ENCODE data around the gene NGEF.

- TF ChIP-seq, protein P1, sequence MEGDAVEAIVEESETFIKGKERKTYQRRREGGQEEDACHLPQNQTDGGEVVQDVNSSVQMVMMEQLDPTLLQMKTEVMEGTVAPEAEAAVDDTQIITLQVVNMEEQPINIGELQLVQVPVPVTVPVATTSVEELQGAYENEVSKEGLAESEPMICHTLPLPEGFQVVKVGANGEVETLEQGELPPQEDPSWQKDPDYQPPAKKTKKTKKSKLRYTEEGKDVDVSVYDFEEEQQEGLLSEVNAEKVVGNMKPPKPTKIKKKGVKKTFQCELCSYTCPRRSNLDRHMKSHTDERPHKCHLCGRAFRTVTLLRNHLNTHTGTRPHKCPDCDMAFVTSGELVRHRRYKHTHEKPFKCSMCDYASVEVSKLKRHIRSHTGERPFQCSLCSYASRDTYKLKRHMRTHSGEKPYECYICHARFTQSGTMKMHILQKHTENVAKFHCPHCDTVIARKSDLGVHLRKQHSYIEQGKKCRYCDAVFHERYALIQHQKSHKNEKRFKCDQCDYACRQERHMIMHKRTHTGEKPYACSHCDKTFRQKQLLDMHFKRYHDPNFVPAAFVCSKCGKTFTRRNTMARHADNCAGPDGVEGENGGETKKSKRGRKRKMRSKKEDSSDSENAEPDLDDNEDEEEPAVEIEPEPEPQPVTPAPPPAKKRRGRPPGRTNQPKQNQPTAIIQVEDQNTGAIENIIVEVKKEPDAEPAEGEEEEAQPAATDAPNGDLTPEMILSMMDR (IDR thresholded peaks at IDR 0.05 in 2 of 3, conservative IDR thresholded peaks at IDR 0.05 in 1 of 3; ENCODE audit: control insufficient read depth in 2 of 3, extremely low read depth in 1 of 3, insufficient read depth in 1 of 3, low read depth in 3 of 3, low read length in 3 of 3), result no peak
- TF ChIP-seq POLR2A (IDR thresholded peaks at IDR 0.05; ENCODE audit: low read depth, low read length), result no peak
- no peak for TF ChIP-seq TARDBP (IDR thresholded peaks at IDR 0.05; ENCODE audit: borderline replicate concordance)
- no peak for TF ChIP-seq SUZ12 (IDR thresholded peaks at IDR 0.05; ENCODE audit: unreplicated experiment)
- no peak for TF ChIP-seq SMC3 (IDR thresholded peaks at IDR 0.05; ENCODE audit: borderline replicate concordance, low read length)
- no peak for TF ChIP-seq EZH2 (IDR thresholded peaks at IDR 0.05; ENCODE audit: borderline replicate concordance, control insufficient read depth, low read depth, low read length)
- TF ChIP-seq, protein P2, sequence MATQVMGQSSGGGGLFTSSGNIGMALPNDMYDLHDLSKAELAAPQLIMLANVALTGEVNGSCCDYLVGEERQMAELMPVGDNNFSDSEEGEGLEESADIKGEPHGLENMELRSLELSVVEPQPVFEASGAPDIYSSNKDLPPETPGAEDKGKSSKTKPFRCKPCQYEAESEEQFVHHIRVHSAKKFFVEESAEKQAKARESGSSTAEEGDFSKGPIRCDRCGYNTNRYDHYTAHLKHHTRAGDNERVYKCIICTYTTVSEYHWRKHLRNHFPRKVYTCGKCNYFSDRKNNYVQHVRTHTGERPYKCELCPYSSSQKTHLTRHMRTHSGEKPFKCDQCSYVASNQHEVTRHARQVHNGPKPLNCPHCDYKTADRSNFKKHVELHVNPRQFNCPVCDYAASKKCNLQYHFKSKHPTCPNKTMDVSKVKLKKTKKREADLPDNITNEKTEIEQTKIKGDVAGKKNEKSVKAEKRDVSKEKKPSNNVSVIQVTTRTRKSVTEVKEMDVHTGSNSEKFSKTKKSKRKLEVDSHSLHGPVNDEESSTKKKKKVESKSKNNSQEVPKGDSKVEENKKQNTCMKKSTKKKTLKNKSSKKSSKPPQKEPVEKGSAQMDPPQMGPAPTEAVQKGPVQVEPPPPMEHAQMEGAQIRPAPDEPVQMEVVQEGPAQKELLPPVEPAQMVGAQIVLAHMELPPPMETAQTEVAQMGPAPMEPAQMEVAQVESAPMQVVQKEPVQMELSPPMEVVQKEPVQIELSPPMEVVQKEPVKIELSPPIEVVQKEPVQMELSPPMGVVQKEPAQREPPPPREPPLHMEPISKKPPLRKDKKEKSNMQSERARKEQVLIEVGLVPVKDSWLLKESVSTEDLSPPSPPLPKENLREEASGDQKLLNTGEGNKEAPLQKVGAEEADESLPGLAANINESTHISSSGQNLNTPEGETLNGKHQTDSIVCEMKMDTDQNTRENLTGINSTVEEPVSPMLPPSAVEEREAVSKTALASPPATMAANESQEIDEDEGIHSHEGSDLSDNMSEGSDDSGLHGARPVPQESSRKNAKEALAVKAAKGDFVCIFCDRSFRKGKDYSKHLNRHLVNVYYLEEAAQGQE (IDR thresholded peaks at IDR 0.05; ENCODE audit: low read depth, low read length), result no peak
- no peak for TF ChIP-seq MEF2A (IDR thresholded peaks at IDR 0.05; ENCODE audit: insufficient read depth, low read depth, low read length)
- TF ChIP-seq BRCA1 (IDR thresholded peaks at IDR 0.05; ENCODE audit: low read depth, low read length), result no peak
- no peak for TF ChIP-seq ZNF274 (IDR thresholded peaks at IDR 0.05; ENCODE audit: insufficient read depth, insufficient read length)
- TF ChIP-seq, protein P3, sequence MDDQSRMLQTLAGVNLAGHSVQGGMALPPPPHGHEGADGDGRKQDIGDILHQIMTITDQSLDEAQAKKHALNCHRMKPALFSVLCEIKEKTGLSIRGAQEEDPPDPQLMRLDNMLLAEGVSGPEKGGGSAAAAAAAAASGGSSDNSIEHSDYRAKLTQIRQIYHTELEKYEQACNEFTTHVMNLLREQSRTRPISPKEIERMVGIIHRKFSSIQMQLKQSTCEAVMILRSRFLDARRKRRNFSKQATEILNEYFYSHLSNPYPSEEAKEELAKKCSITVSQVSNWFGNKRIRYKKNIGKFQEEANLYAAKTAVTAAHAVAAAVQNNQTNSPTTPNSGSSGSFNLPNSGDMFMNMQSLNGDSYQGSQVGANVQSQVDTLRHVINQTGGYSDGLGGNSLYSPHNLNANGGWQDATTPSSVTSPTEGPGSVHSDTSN (IDR thresholded peaks at IDR 0.05; ENCODE audit: insufficient replicate concordance, low read depth, low read length), result no peak
- no peak for TF ChIP-seq FOXM1 (IDR thresholded peaks at IDR 0.05; ENCODE audit: low read depth, low read length)
- TF ChIP-seq EP300 (IDR thresholded peaks at IDR 0.05; ENCODE audit: borderline replicate concordance in 1 of 2, control insufficient read depth in 1 of 2, low read depth in 2 of 2, low read length in 2 of 2), result no peak
These were observed 21.2 kb upstream of the NGEF start for GRCh38 chr2:233034091-233034882.
